AG08395 (cell line): ENCODE data around the gene PTGER4.

Experiments used
- DNase-seq: peaks from one replicate; pipeline ENCODE4 v3.0.0; 2012; ENCODE audit warnings: mixed read lengths, low spot score

Gene PTGER4

GRCh38 chr5:40669606-40670390 lies 9.9 kb upstream of the PTGER4 start:
- no peak for DNase-seq

DNA sequence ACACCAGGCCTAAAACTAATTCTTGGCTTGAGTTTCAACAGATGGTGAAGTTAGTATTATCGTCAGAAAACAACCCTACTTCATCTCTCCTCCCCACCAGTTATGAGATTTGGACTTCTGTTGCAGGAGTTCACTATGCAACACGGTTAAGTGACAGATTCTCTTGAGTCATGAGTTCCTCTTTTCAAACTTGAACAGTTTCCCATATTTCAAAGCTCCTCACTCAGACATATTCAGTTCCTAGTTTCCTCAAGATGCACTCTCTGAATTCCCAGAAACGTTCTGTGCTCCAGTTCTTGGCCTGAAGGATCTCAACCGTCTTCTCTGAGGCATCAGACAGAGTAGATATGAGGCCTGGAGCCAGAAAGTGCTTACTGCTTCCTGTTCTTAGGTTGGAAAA lies 7.3 kb upstream of the PTGER4 start:
- no peak for DNase-seq

DNA sequence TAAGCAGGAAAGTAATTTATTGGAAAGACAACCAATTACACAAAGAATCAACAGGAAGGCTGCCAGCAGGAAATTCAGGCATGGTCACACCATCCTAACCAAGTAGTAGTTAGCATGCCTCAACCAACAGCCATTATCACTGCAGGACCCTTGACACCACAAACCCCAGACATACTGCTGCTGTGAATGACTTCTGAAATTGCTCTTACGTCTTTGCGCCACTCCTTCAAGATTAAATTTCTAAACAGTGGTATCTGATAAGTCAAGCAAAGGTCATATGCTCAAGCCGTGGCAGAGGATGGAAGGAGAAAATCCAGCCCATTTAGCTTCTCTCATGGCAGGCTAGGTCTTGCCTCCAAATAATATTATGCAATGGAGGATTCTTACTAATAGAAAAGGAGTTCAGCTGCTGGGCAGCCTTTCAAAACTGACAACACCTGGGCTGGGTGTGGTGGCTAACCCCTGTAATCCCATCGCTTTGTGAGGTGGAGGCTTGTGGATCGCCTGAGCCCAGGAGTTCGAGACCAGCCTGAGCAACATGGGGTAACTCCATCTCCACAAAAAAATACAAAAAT lies 5.0 kb upstream of the PTGER4 start:
- DNase-seq: no peak

DNA sequence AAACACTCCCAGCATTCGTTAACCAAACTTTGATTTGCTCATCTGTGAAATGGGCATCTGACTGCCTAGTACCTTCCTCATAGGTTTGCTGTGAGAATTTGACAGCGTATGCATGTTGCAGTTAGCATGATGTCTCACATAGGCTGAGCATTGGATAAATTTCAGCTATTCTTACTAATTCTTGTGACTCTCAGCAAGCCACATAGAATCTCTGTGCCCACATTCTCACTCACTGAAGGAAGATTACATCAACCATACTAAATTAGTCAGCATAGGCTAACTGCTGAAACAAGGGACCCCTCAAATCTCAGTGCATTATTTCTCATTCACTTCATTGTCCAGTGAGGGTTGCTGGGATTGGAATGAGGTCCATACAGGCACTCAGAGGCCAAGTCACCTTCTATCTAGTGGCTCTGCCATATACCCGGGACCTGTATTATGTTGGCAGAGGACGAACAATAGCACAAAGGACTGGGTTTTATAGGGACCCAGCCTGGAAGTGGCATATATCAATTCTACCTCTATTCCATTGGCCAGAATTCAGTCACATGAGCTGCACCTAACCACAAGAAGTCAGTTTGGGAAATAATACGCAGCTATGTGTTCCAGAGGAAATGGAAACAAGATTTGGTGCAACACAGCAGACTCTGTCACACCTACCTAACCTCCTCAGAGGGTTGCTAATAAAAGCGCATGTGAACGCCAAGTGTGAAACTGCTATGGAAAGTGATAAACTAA lies 4.2 kb upstream of the PTGER4 start:
- no peak for DNase-seq

DNA sequence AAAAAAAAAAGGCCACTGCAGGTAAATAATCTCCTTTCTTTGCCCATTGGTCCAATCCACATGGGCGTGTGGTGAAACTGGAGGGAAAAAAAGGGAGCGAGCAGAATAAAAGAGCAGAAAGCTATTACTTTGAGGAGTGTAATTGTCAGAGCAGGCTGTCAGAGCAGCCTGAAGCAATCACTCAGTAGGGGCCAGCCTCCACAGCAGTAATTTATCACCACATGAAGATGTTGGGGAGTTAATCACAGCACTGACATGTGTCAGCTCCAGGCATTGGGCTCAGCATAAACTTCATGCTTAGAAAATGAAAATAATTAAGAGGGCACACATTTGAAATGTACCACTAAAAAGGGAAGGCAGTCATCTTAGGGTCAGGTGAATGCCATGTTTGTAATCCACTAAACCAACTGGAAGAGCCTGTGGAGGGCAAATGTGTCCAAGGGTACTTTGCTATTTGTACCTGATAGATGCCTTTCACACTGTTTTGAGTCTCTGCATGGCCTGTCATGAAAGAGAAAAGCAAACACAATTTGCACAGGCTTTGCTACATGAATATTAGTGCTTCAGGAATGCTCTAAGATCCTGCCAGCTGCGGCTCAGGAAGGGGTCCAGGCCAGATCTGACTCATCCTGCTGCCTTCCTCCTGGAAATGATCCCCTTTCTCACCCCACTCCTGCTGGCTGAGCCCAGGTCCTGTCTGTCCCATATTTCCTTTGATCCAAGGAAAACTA lies 2.9 kb upstream of the PTGER4 start:
- DNase-seq: peak; percentile 65

- no peak for DNase-seq
These were observed 2.3 kb upstream of the PTGER4 start for GRCh38 chr5:40677456-40677855.

GRCh38 chr5:40678026-40678425 lies 1.7 kb upstream of the PTGER4 start:
- DNase-seq: no peak

DNA sequence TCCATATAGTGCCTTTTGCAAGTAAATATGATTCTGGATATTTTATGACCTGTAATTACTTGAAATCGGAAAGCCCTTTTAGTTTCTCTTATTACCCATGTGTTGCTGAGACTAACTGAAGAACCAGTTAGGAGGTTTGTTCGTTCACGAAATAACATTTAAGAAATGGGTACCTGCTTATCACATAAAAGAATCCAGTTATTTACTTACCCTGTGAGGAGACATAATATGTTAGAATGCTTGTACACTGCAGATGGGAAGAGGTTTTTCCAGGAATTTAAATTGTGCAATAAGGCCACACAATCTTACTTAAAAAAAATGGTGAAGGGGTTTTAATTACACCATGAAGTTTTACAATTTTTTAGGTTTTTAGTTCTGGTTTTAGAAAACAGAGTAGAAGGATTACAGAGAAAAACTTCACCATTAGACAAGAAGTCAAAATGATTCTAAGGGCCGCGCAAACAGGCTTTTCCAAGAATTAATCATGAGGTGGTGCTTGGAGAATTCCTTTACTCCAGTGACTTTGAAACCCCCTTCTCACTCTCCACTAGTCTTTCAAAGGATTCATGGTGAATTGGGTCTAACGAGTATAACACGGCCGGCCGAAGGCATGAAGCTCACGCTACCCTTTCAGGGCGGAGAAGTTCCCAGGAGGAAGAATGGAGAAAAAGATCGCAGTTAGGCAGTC lies 1.1 kb upstream of the PTGER4 start:
- DNase-seq: no peak

GRCh38 chr5:40679148-40679912 lies 385 bp upstream of the PTGER4 start:
- DNase-seq: peak; percentile 92

DNA sequence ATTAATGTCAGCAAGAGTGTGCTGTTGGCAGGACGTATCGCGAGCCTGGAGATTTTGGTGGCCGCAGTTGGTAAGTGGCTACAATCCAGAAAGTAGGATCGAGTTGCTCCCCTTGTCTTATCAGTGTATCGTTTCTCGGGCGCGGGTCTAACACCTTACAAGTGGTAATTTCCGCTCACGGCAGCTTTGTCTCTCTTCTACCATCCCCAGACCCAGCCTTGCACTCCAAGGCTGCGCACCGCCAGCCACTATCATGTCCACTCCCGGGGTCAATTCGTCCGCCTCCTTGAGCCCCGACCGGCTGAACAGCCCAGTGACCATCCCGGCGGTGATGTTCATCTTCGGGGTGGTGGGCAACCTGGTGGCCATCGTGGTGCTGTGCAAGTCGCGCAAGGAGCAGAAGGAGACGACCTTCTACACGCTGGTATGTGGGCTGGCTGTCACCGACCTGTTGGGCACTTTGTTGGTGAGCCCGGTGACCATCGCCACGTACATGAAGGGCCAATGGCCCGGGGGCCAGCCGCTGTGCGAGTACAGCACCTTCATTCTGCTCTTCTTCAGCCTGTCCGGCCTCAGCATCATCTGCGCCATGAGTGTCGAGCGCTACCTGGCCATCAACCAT lies 1.1 kb downstream of the PTGER4 start:
- DNase-seq: no peak

- peak; percentile 20 for DNase-seq
These were observed 1.8 kb downstream of the PTGER4 start for GRCh38 chr5:40681363-40682153.

- no peak for DNase-seq
These were observed 2.7 kb downstream of the PTGER4 start for GRCh38 chr5:40682154-40683017.

DNA sequence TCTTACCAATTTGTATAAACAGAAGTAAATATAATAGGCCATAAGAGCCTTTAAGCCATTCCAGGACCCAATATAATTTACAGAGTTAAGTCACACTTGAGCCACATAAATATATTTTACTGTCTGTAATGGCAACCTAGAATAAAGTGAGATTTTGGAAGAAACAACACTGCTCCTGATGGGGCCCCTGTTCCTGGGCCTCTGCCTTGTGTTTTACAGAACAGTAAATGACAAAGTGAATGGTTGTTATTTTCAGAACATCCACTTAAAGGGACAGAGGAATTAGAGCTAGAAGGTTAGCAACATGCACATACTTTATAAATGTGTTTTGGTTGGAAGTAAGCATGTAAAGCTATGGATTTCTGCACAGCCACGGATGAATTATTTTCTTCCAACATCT lies 3.6 kb downstream of the PTGER4 start:
- DNase-seq: no peak

DNA sequence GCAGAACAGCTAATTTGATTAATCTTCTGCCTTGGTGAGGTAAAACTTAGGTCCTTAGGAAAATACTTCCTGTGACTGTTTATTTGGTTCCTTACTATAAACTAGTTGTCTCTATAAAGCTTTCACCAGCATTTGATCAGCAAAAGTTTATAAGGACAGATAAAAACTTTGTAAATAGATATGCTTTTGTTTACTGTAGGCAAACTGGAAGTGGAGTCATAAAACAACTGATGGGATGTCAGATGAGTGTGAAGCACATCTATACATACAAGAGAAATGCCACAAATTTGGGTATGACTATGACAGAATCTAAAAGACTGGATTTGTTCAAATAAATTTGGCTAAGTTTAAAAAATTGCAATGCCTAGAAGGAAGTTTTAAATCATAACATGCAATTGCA lies 5.5 kb downstream of the PTGER4 start:
- DNase-seq: no peak

DNA sequence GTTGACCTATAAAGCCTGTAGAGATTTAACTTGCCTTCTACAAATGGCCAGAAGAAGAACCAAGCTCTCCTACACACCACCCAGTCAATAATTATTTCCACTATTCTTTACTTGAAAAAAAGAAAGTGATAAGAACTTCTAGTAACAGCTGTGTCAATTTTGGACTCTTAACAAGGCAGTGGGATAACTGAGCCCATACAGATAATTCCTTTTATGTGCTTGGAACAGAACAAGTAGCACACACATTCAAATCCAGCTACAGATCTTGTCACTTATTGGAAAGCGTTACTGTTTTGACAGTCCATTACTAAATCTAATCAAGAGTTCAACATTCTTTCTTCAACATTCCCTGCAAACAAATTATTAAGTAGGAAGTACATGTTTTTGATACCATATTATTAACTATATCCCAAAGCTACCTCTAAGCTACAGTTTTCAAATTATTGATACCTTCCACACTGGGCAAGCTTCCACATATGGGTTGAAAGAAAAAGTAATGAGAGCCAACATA lies 6.3 kb downstream of the PTGER4 start:
- DNase-seq: no peak

DNA sequence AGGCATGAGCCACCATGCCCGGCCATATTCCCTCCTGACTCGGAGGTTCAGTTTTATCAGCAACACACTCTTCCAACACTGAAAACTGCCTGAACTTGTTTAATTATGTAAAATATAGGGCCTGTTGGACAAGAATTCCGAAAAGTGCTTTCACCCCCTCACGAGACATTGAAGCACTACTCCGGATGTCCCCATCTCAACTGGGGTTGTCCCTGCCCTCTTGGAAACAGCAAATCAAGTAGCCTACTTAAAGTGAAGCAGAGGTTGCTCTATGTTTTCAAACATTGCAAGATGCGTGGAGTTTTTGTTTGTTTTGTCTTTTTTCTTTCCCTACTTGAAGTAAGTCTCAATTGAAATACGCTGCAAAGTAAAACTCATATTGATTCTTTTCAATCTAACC lies 7.6 kb downstream of the PTGER4 start:
- no peak for DNase-seq

DNA sequence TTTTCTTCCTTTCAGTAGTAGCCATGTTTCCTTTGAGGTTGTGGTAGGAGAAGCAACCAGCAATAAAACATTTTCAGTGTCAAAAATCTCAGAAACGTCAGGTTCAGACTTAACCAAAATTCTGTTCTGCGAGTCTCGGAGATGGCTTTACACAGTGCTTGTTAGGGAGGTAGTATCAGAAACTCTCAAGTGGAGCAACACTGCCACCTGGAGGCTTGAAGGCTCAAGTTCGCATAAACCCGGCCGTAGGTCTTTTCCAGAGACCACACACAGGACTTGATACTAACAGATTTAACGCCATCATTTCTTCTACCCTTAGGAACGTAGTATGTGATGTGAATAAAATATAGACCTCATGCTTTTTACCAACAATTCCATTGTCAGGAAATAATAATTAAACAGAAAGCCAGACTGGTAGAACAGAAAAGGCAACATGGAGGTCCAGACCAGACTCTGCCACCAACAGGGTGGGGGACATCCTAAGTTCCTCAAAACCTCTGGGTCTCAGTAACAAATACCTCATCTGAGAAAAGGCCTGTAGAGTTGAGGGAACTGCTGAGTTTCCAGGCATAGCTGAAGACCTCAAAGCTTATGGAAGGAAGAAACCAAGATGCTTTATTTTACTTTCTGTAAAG lies 8.5 kb downstream of the PTGER4 start:
- peak; percentile 73 for DNase-seq

DNA sequence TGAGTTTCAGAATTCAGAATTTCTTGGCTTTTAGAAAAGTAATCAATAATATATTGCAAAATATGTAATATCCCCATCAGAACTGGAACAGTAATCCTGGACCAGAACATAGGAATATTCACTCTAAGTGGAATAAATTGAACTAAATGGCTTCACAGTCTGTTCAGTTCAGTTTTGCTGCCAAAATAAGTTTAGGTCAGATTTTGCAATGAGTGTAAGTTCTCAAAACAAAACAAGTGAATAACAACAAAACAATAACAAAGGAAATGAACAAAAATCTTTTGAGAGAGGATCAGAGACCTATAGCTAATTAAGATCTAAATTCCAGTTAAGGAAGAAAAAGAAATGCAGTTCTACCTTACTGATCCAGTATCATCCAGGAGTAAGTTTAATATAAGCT lies 9.3 kb downstream of the PTGER4 start:
- no peak for DNase-seq
